Panc1 (cell line): ENCODE results near the gene CCDC167. TPM values are rescaled to one million over a fixed set of nuclear protein-coding genes. Genes with fewer than 3 reads are reported as not detected.

Experiments
- ATAC-seq: fragments of 200-7000 bp; cut with Tn5 transposase; 2 replicates; pipeline ENCODE4 v1.9.1; 2020; ENCODE audit warnings: mild to moderate bottlenecking, moderate library complexity
- BruUV-seq: library from RNA; stranded (reverse); fragments of 400-500 nt; replicated peaks from 2 replicates; lab custom pipeline; 2021; lab: Mats Ljungman, UMichigan
- CTCF ChIA-PET: fragments of 300-600 bp; sonication (Branson Sonifier 250); formaldehyde crosslinking; loops from one replicate; lab custom pipeline; 2022; ENCODE audit warnings: antibody characterized with exemption; lab: Charles Lee
- POLR2A ChIA-PET: fragments of 300-600 bp; sonication (Branson Sonifier 250); formaldehyde crosslinking; loops from one replicate; lab custom pipeline; 2022; ENCODE audit warnings: antibody characterized with exemption; lab: Charles Lee
- DNase-seq: peaks from one replicate; pipeline ENCODE4 v3.0.0-alpha.2; 2010; ENCODE audit warnings: low read depth, low spot score
- H3K27ac ChIP-seq: 2 replicates; pipeline ENCODE4 v1.5.1; 2011; ENCODE audit warnings: mild to moderate bottlenecking, low read length, inconsistent platforms
- H3K27me3 ChIP-seq: fragments of 200-500 bp; sonication (Bioruptor generic); 2 replicates; pipeline ENCODE4 v1.6.0; 2014; ENCODE audit warnings: low read length, inconsistent platforms; ENCODE audit not compliant: control insufficient read depth, insufficient read depth
- H3K36me3 ChIP-seq: fragments of 200-500 bp; sonication (Bioruptor generic); 2 replicates; pipeline ENCODE4 v1.5.1; 2014; ENCODE audit warnings: inconsistent platforms, mild to moderate bottlenecking, low read length, moderate library complexity; ENCODE audit not compliant: control insufficient read depth, insufficient read depth
- H3K4me1 ChIP-seq: 2 replicates; pipeline ENCODE4 v1.5.1; 2011; ENCODE audit warnings: inconsistent platforms, mild to moderate bottlenecking, low read length, moderate library complexity; ENCODE audit not compliant: control insufficient read depth, insufficient read depth
- H3K4me3 ChIP-seq, 2 experiments: 2 replicates each; pipeline ENCODE4 v1.5.1; 2011 to 2012; ENCODE audit warnings: low read depth in 2 of 2, low read length in 2 of 2, mild to moderate bottlenecking in 2 of 2, inconsistent platforms in 1 of 2, moderate library complexity in 1 of 2
- H3K9me3 ChIP-seq: fragments of 200-500 bp; sonication (Bioruptor generic); 2 replicates; pipeline ENCODE4 v1.5.1; 2014; ENCODE audit warnings: low read depth, mild to moderate bottlenecking, inconsistent platforms, low read length, moderate library complexity; ENCODE audit not compliant: control insufficient read depth, insufficient read depth
- CTCF ChIP-seq: fragments of 450-650 bp; IDR thresholded peaks from 2 replicates; pipeline ENCODE4 v1.5.1; 2017; ENCODE audit warnings: mild to moderate bottlenecking
- POLR2AphosphoS5 ChIP-seq: IDR thresholded peaks from 2 replicates; pipeline ENCODE4 v1.6.1; 2012; ENCODE audit warnings: mild to moderate bottlenecking, low read depth, low read length, moderate library complexity
- REST ChIP-seq, 2 experiments: IDR thresholded peaks; 2 replicates each; pipeline ENCODE4 v1.6.1; 2011 to 2012; ENCODE audit warnings: low read depth in 2 of 2, control low read depth in 1 of 2, low read length in 1 of 2, mild to moderate bottlenecking in 1 of 2, moderate library complexity in 1 of 2; ENCODE audit not compliant: insufficient read depth in 1 of 2
- TCF7L2 ChIP-seq: IDR thresholded peaks from 2 replicates; pipeline ENCODE4 v1.6.1; 2011; ENCODE audit warnings: mild to moderate bottlenecking, low read depth, low read length, inconsistent platforms
- in situ Hi-C: cut with HindIII; loops from 2 replicates; pipeline ENCODE4 v1.10.0; 2016; ENCODE audit warnings: low sequenced_read_pairs, low pct_unique_long_range_greater_than_20kb
- intact Hi-C: fragments of 100-400 bp; cut with micrococcal nuclease; formaldehyde crosslinking; loops from one replicate; pipeline ENCODE4 v1.10.0; 2022; ENCODE audit not compliant: unreplicated experiment
- total RNA-seq: library from RNA; stranded (reverse); gene quantifications from one replicate; pipeline ENCODE4 v1.2.1, GENCODE V29; 2021; ENCODE audit not compliant: unreplicated experiment

Gene CCDC167
- total RNA-seq, 1 experiment from 2014 or later: 57.6 TPM

- no TSS peak for BruUV-seq
- H3K36me3 ChIP-seq: no peaks in the 10 kb centered on the region
- H3K4me3 ChIP-seq: no peak overlapping the region
- DNase-seq (no peak), ATAC-seq (no peak)
- in situ Hi-C loops (no loop called here), intact Hi-C loops (no loop called here)
- H3K4me1 ChIP-seq: peaks cover 36% of the 10 kb centered on the region
- no peaks in the 10 kb centered on the region for H3K9me3 ChIP-seq
- no peaks in the 10 kb centered on the region for H3K27me3 ChIP-seq
- peak overlapping the region; percentile 7; the same call in 1 of the 2 replicates for H3K27ac ChIP-seq
- ChIA-PET POLR2A (no interaction called here), CTCF (no interaction called here)
- TF ChIP-seq TCF7L2 (no peak), REST (IDR thresholded peaks at IDR 0.05; ENCODE audit: insufficient read depth in 1 of 2, low read depth in 2 of 2, low read length in 1 of 2) (no peak), CTCF (no peak), POLR2AphosphoS5 (no peak)
Observed at GRCh38 chr6:37486121-37486839, 13.4 kb downstream of the CCDC167 start.

DNA sequence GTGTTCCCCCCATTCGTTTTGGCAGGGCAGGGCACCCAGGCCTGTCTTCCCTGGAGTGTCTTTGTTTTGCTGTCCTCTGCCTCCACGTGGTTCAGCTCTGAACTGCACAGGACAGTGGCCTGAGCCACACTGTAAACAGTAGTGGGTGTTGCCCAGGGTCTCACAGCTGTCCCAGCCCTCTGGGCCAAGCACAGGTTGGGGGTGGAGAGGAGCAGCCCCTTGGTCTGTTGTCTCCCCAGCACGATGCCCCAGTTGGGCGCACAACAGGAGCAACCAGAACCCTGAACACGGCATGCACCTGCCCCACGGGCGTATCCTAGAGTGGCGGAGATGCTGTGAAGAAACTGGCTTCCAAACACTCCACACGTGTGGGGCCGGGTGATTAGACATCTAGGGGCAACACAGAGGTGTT is 14.4 kb downstream of the CCDC167 start:
- ChIA-PET CTCF (interaction anchor here (0.7 to 1.4 kb wide), 4 partner anchors 15 to 207 kb away, joined by 3 to 18 read pairs (median 6); partner anchors contain the start of gene CCDC167), POLR2A (no interaction called here)
- Histone ChIP-seq H3K27ac (peak overlapping the region; percentile 6; the same call in 1 of the 2 replicates), H3K4me1 (peaks cover 27% of the 10 kb centered on the region), H3K4me3 (no peak overlapping the region), H3K36me3 (no peaks in the 10 kb centered on the region), H3K27me3 (no peaks in the 10 kb centered on the region), H3K9me3 (no peaks in the 10 kb centered on the region)
- BruUV-seq: no TSS peak
- TF ChIP-seq CTCF (peak; percentile 38; the same call in 1 of the 2 replicates), REST (IDR thresholded peaks at IDR 0.05; ENCODE audit: insufficient read depth in 1 of 2, low read depth in 2 of 2, low read length in 1 of 2) (no peak)
- intact Hi-C loops: loop anchor here (2.0 kb wide), 1 partner anchor 82 kb away; no protein-coding TSS in a partner anchor
- peak; percentile 71 for ATAC-seq
- in situ Hi-C loops: no loop called here
- no peak for DNase-seq
